Thymus (tissue), 11 donors: ENCODE data around the gene SHKBP1. TPM values are rescaled to one million over a fixed set of nuclear protein-coding genes. Genes with fewer than 3 reads are reported as not detected.
"Not testable (repeated sequence)": the region's sequence is repeated elsewhere in the genome, so short reads cannot be mapped to it uniquely, and the experiment has no call there.

Source experiments
- DNase-seq, 9 donors: peaks; one replicate each; pipeline ENCODE4 v3.0.0-alpha.2; 2013; ENCODE audit warnings: low spot score in 9 of 9, low read depth in 6 of 9, missing footprints in 1 of 9
- H3K27ac ChIP-seq, 2 donors: one replicate each; pipeline ENCODE4 v1.5.1; 2013; ENCODE audit warnings: control low read depth in 1 of 2, low read depth in 1 of 2, low read length in 1 of 2, mild to moderate bottlenecking in 1 of 2, moderate library complexity in 1 of 2
- H3K27me3 ChIP-seq, 2 donors: one replicate each; pipeline ENCODE4 v1.5.1; 2013; ENCODE audit warnings: low read length in 1 of 2; ENCODE audit not compliant: control insufficient read depth in 2 of 2, insufficient read depth in 1 of 2
- H3K36me3 ChIP-seq, 2 donors: one replicate each; pipeline ENCODE4 v1.5.1; 2013; ENCODE audit warnings: low read length in 1 of 2, mild to moderate bottlenecking in 1 of 2, moderate library complexity in 1 of 2; ENCODE audit not compliant: control insufficient read depth in 2 of 2, insufficient read depth in 2 of 2
- H3K4me1 ChIP-seq, 2 donors: one replicate each; pipeline ENCODE4 v1.5.1; 2013; ENCODE audit warnings: low read length in 2 of 2; ENCODE audit not compliant: control insufficient read depth in 2 of 2, insufficient read depth in 2 of 2
- H3K4me3 ChIP-seq, 2 donors: one replicate each; pipeline ENCODE4 v1.5.1; 2013; ENCODE audit warnings: low read length in 2 of 2, control low read depth in 1 of 2, mild to moderate bottlenecking in 1 of 2
- H3K9me3 ChIP-seq, 2 donors: one replicate each; pipeline ENCODE4 v1.5.1; 2013; ENCODE audit warnings: low read length in 1 of 2, mild to moderate bottlenecking in 1 of 2; ENCODE audit not compliant: control insufficient read depth in 2 of 2, insufficient read depth in 1 of 2
- WGBS: extraction: QIAGEN DNeasy Blood & Tissue Kit; methylation state at CpG from one replicate; pipeline ENCODE4 v1.1.7; 2013; 5-methylcytosine and 5-hydroxymethylcytosine counted together
- polyA plus RNA-seq: library from polyadenylated mRNA; stranded (reverse); fragments of 200-250 nt; gene quantifications from one replicate; pipeline ENCODE4 v1.2.3, GENCODE V29; 2013
- total RNA-seq: library from RNA; stranded (reverse); fragments of 120-200 nt; gene quantifications from one replicate; pipeline ENCODE4 v1.2.4, GENCODE V29; 2013
- donor health status: healthy.

Gene SHKBP1
- total and polyA plus RNA-seq, 2 donors, result 33.1 to 117 TPM

DNA sequence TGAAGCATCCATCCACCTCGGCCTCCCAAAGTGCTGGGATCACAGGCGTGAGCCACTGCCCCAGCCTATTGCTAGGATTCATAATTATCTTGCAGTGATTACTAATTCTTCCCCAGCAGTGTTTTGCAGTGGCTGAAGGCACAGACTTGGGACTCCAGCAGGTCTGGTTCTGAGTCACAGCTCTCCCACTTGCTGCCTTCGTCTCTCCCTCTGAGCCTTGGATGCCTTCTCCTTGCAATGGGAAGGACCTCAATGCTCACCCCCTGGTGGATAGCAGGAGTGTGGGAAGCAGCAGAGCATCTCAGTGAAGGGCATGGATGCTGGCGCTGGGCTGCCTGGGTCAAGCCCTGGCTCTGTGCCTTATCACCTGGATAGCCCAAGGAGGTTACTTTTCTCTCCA, 37.6 kb upstream of the SHKBP1 start:
- peaks cover 0 to 3% of the 10 kb centered on the region in 2 donors for H3K9me3 ChIP-seq
- H3K4me1 ChIP-seq, result no peaks in the 10 kb centered on the region
- no peak overlapping the region for H3K4me3 ChIP-seq
- peaks cover 2 to 14% of the 10 kb centered on the region in 2 donors for H3K27me3 ChIP-seq
- no peak for DNase-seq
- H3K36me3 ChIP-seq, result no peaks in the 10 kb centered on the region
- WGBS, result 83% methylated on average over 4 of the region's 4 CpGs
- no peak overlapping the region for H3K27ac ChIP-seq

DNA sequence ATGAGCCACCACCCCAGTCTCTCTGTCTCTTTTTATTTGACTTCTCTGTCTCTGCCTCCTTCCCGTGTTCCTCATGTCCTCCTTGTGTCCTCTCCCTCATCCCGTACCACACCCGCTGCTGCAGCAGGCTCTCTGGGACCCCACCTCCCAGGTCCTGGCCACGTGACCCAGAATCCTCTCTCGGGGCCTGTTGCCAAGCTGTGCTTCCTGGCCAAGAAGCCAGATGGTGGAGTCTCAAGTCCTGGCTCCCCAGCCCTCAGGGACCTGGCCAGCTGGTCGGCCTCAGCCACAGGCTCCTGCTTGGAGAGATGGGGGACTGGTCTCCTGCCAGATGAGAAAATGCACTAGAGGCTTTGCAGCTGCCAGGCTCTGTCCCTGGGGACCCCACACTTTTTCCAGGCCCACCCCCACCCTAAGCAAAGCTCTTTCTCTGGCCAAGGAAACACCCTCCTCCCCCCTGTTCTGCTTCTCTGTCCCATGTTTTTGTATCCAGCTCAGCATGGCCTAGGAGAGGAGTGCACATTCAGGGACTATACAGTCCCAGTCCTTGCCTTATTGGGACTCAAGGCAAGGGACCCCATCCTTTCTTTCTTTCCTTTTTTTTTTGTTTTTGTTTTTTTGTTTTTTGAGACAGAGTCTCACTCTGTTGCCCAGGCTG, 34.3 kb upstream of the SHKBP1 start:
- no peak for DNase-seq
- 80% methylated on average over 6 of the region's 6 CpGs for WGBS
- no peaks in the 10 kb centered on the region for H3K36me3 ChIP-seq
- no peaks in the 10 kb centered on the region for H3K4me1 ChIP-seq
- H3K9me3 ChIP-seq, result no peaks in the 10 kb centered on the region
- no peak overlapping the region for H3K4me3 ChIP-seq
- H3K27ac ChIP-seq, result no peak overlapping the region
- peaks cover 0 to 11% of the 10 kb centered on the region in 2 donors for H3K27me3 ChIP-seq

DNA sequence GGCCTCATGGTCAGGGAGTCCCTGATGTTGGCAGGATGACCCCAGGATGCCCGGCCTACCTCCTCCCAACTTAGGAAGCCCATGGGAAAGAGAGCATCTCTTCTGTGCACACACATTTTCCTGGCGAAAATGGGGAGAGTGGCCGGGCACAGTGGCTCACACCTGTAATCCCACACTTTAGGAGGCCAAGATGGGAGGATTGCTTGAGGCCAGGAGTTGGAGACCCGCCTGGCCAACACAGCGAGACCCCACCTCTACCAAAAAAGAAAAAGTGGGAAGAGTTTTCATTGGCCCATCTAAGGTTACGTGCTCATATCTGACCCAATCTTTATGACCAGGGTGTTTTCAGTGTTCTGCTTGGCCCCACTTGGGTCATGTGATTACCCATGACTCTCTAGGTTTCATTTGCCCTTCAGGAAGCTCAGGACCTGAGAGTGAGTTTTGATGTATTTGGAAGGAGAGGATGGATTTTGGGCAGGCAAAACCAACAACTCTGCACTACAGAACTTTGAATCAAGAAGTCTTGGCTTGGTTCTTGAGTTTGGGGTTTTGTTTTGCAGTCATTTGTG, 33.6 kb upstream of the SHKBP1 start:
- peaks cover 0 to 11% of the 10 kb centered on the region in 2 donors for H3K27me3 ChIP-seq
- DNase-seq, result no peak
- H3K4me1 ChIP-seq, result no peaks in the 10 kb centered on the region
- 99% methylated on average over 6 of the region's 6 CpGs for WGBS
- H3K4me3 ChIP-seq, result no peak overlapping the region
- no peaks in the 10 kb centered on the region for H3K36me3 ChIP-seq
- no peak overlapping the region for H3K27ac ChIP-seq
- no peaks in the 10 kb centered on the region for H3K9me3 ChIP-seq

DNA sequence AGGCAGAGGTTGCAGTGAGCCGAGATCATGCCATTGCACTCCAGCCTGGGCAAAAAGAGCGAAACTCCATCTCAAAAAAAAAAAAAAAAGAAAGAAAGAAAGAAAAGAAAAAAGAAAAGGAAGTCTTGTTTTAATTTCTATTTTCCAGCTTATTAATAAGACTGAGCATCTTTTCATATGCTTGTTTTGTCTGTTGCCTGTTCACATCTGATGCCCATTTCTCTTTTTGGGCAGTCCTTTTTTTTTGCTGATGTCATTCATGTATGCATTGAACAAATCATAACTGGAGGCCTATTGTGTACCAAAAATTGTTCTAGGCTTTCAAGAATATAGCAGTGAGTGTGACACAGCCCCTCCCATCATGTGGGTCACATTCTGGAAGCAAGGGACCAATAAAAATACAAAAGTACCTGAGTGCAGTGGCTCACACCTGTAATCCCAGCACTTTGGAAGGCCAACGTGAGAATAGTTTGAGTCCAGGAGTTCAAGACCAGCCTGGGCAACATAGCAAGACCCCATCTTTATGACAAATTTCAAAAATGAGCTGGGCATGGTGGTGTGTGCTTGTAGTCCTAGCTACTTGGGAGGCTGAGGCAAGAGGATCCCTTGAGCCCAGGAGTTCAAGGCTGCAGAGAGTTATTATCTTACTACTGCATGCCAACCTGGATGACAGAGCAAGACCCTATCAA, 30.4 kb upstream of the SHKBP1 start:
- 83% methylated on average over 3 of the region's 3 CpGs for WGBS
- not testable (repeated sequence) for H3K4me3 ChIP-seq, DNase-seq, H3K36me3 ChIP-seq, H3K9me3 ChIP-seq, H3K4me1 ChIP-seq, H3K27ac ChIP-seq
- peaks cover 3 to 33% of the 10 kb centered on the region in 2 donors for H3K27me3 ChIP-seq

DNA sequence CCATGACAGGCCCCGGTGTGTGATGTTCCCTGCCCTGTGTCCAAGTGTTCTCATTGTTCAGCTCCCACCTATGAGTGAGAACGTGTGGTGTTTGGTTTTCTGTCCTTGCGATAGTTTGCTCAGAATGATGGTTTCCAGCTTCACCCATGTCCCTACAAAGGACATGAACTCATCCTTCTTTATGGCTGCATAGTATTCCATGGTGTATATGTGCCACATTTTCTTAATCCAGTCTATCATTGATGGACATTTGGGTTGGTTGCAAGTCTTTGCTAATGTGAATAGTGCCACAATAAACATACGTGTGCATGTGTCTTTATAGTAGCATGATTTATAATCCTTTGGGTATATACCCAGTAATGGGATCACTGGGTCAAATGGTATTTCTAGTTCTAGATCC, 29.5 kb upstream of the SHKBP1 start:
- not testable (repeated sequence) for H3K9me3 ChIP-seq, H3K36me3 ChIP-seq, DNase-seq, H3K4me3 ChIP-seq, H3K4me1 ChIP-seq, H3K27ac ChIP-seq
- 82% methylated on average over 4 of the region's 4 CpGs for WGBS
- H3K27me3 ChIP-seq, result peaks cover 3 to 33% of the 10 kb centered on the region in 2 donors

DNA sequence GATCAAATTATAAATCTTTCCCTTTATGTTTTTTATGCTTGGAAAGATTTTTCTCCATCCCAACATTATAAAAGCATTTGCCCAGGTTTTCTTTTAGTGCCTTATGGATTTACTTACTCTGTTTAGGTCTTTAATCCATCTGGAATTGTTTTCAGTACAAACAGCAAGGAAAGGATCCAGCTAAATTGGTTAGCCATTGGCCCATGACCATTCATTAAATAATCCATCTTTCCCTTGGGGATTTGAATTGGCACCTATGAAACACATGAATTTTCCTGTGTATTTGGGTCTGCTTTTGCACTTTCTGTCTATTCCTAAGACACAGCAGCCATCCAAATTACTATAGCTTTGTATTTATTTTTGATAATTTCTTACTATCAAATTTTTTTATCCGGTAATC, 28.8 kb upstream of the SHKBP1 start:
- DNase-seq, result no peak
- Histone ChIP-seq H3K27me3 (peaks cover 5 to 34% of the 10 kb centered on the region in 2 donors), H3K4me3 (no peak overlapping the region), H3K36me3 (no peaks in the 10 kb centered on the region), H3K27ac (no peak overlapping the region), H3K4me1 (peaks cover 0 to 4% of the 10 kb centered on the region in 2 donors), H3K9me3 (no peaks in the 10 kb centered on the region)
- WGBS, result 98% methylated on average over 1 of the region's 1 CpG

DNA sequence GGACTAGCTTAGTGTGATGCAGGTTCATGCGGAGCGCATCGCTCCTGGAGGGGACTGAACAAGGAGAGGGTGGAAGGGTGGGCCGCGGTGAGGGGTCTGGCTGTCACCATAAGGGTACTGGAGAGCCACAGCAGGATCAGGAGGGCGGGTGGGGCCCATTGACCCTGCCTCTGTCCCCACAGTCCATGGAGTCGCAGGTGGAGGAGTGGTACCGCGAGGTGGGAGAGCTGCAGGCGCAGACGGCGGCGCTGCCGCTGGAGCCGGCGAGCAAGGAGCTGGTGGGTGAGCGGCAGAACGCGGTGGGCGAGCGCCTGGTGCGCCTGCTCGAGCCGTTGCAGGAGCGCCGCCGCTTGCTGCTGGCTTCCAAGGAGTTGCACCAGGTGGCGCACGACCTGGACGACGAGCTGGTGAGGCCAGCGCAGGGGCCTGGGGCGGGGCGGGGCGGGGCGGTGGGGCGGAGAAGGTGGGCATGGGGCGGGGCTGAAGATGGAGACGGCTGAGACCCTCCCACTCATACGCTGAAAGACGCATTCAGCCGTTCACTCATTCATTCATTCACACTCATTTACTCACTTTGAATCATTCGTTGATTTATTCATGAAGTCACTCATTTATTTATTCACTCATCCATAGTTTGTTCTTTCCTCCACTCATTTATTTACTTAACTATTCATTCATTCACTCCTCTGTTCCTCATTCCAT, 27.5 kb upstream of the SHKBP1 start:
- peaks cover 0 to 4% of the 10 kb centered on the region in 2 donors for H3K4me1 ChIP-seq
- no peak overlapping the region for H3K4me3 ChIP-seq
- 6% methylated on average over 43 of the region's 43 CpGs for WGBS
- H3K9me3 ChIP-seq, result peaks cover 0 to under 1% of the 10 kb centered on the region in 2 donors
- H3K27ac ChIP-seq, result no peak overlapping the region
- DNase-seq, result peak; percentile 21 to 83 (median 65)
- peaks cover 17 to 45% of the 10 kb centered on the region in 2 donors for H3K27me3 ChIP-seq
- no peaks in the 10 kb centered on the region for H3K36me3 ChIP-seq

DNA sequence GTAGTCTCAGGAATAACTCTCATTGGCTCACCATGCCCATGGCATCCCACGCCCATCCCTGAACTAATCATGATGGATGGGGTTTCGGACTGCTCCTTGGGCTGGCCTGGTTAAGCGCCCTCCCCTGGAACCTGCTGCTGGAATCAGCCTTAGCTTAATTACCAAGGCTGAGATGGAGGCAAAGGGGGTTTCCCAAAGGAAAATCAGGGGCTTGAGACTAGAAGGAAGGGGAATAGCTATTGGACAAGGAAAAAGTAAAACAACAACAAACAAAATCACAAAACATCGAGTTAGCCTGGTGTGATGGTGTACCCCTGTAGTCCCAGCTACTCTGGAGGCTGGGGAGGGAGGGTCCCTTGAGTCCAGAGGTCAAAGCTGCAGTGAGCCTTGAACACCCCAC, 25.7 kb upstream of the SHKBP1 start:
- WGBS, result 96% methylated on average over 4 of the region's 4 CpGs
- peaks cover 0 to 4% of the 10 kb centered on the region in 2 donors for H3K9me3 ChIP-seq

DNA sequence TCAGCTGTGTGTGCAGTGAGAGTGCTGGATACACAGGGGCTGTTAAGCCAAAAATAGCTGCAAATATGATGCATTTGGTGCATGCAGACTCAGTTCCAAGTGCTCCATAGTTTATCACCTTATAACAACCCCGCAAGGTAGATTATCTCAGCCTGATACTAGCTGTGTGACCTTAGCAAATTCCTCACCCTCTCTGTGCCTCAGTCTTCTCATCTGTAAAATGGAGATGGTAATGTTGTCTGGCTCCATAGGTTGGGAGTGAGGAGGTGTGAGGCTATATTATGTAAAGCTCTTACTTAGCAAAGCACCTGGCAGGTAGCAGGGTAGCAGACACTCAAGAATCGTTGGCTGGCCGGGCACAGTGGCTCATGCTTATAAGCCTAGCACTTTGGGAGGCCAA, 23.8 kb upstream of the SHKBP1 start:
- H3K4me1 ChIP-seq, result peaks cover 0 to 4% of the 10 kb centered on the region in 2 donors
- H3K36me3 ChIP-seq, result no peaks in the 10 kb centered on the region
- peaks cover 23 to 73% of the 10 kb centered on the region in 2 donors for H3K27me3 ChIP-seq
- WGBS, result 95% methylated on average over 3 of the region's 3 CpGs
- no peak overlapping the region for H3K27ac ChIP-seq
- peaks cover 0 to 4% of the 10 kb centered on the region in 2 donors for H3K9me3 ChIP-seq
- no peak for DNase-seq
- no peak overlapping the region for H3K4me3 ChIP-seq

More for the DNA sequence above, 25.7 kb upstream of the SHKBP1 start:
- Histone ChIP-seq H3K4me1 (peaks cover 0 to 4% of the 10 kb centered on the region in 2 donors), H3K36me3 (no peaks in the 10 kb centered on the region), H3K27me3 (peaks cover 23 to 61% of the 10 kb centered on the region in 2 donors), H3K4me3 (no peak overlapping the region), H3K27ac (no peak overlapping the region)
- no peak for DNase-seq
